Tibial nerve (tissue), 4 donors: ENCODE data around the gene INPP5A.

Experiments
- CTCF ChIP-seq, 5 experiments: fragments of 200-600 bp in 3 of 5; fragments of 450-650 bp in 2 of 5; sonication (generic) in 3 of 5; IDR thresholded peaks; one replicate each; pipeline ENCODE4 v1.5.1; 2016 to 2019; ENCODE audit warnings: antibody characterized with exemption in 5 of 5, mild to moderate bottlenecking in 3 of 5, moderate library complexity in 2 of 5
- EP300 ChIP-seq, 2 donors: sonication (generic); formaldehyde crosslinking; IDR thresholded peaks; one replicate each; pipeline ENCODE4 v1.6.1; 2017; ENCODE audit warnings: antibody characterized with exemption in 2 of 2, mild to moderate bottlenecking in 1 of 2

GRCh38 chr10:132550366-132551092, 12.9 kb downstream of the INPP5A start:
- TF ChIP-seq CTCF (IDR thresholded peaks at IDR 0.05) (no peak), EP300 (IDR thresholded peaks at IDR 0.05) (no peak)
